HFF-Myc (cell line): ENCODE data around the gene CETP.

Experiments used
- DNase-seq: peaks from one replicate; pipeline ENCODE4 v3.0.0-alpha.2; 2011; ENCODE audit warnings: low read depth; ENCODE audit errors: extremely low read depth
- H3K4me3 ChIP-seq: replicated peaks from 2 replicates; pipeline ENCODE4 v1.5.1; 2011; ENCODE audit warnings: low read depth, mild to moderate bottlenecking, control low read depth, low read length
- CTCF ChIP-seq: IDR thresholded peaks from 2 replicates; pipeline ENCODE4 v1.5.1; 2012; ENCODE audit warnings: mild to moderate bottlenecking, low read depth, low read length, control low read depth; ENCODE audit errors: missing control alignments

CETP gene

GRCh38 chr16:56918467-56919012 is 43.2 kb upstream of the CETP start:
- H3K4me3 ChIP-seq: no peak overlapping the region
- no peak for DNase-seq
- TF ChIP-seq CTCF: no peak

- no peak for DNase-seq
- no peak for TF ChIP-seq CTCF
- no peak overlapping the region for H3K4me3 ChIP-seq
Observed at GRCh38 chr16:56919099-56919800, 42.5 kb upstream of the CETP start.

- TF ChIP-seq CTCF: no peak
- H3K4me3 ChIP-seq: no peak overlapping the region
- DNase-seq: no peak
Observed at GRCh38 chr16:56921571-56921970, 40.2 kb upstream of the CETP start.

GRCh38 chr16:56923481-56924091 is 38.2 kb upstream of the CETP start:
- no peak for DNase-seq
- no peak overlapping the region for H3K4me3 ChIP-seq
- no peak for TF ChIP-seq CTCF

- H3K4me3 ChIP-seq: no peak overlapping the region
- TF ChIP-seq CTCF: no peak
- no peak for DNase-seq
Observed at GRCh38 chr16:56927471-56927870, 34.3 kb upstream of the CETP start.

GRCh38 chr16:56929639-56930038 is 32.1 kb upstream of the CETP start:
- no peak for DNase-seq
- H3K4me3 ChIP-seq: no peak overlapping the region
- TF ChIP-seq CTCF: no peak
